IPS DF 6.9 (cell line): ENCODE results near the gene TTYH1.

Source experiments
- DNase-seq: peaks from one replicate; pipeline ENCODE4 v3.0.0-alpha.2; 2013; ENCODE audit warnings: low read depth, low spot score
- H3K27ac ChIP-seq: one replicate; pipeline ENCODE4 v1.5.1; 2013; ENCODE audit warnings: low read length, control low read depth
- H3K27me3 ChIP-seq: 2 replicates; pipeline ENCODE4 v1.6.1; 2013; ENCODE audit warnings: mild to moderate bottlenecking, low read length; ENCODE audit not compliant: control insufficient read depth, insufficient read depth
- H3K36me3 ChIP-seq: 2 replicates; pipeline ENCODE4 v1.6.1; 2013; ENCODE audit warnings: low read length; ENCODE audit not compliant: control insufficient read depth, insufficient read depth
- H3K4me1 ChIP-seq: 2 replicates; pipeline ENCODE4 v1.6.1; 2013; ENCODE audit warnings: low read length; ENCODE audit not compliant: control insufficient read depth, insufficient read depth
- H3K4me3 ChIP-seq: 2 replicates; pipeline ENCODE4 v1.5.1; 2013; ENCODE audit warnings: mild to moderate bottlenecking, low read length
- H3K9me3 ChIP-seq: 2 replicates; pipeline ENCODE4 v1.6.1; 2013; ENCODE audit warnings: low read length, inconsistent platforms; ENCODE audit not compliant: control insufficient read depth, insufficient read depth
- WGBS: extraction: QIAGEN DNeasy Blood & Tissue Kit; methylation state at CpG from one replicate; pipeline ENCODE4 v1.1.7; 2013; ENCODE audit warnings: mixed read lengths, missing lambda C conversion rate; ENCODE audit not compliant: insufficient read length, insufficient coverage; 5-methylcytosine and 5-hydroxymethylcytosine counted together

TTYH1 gene

DNA sequence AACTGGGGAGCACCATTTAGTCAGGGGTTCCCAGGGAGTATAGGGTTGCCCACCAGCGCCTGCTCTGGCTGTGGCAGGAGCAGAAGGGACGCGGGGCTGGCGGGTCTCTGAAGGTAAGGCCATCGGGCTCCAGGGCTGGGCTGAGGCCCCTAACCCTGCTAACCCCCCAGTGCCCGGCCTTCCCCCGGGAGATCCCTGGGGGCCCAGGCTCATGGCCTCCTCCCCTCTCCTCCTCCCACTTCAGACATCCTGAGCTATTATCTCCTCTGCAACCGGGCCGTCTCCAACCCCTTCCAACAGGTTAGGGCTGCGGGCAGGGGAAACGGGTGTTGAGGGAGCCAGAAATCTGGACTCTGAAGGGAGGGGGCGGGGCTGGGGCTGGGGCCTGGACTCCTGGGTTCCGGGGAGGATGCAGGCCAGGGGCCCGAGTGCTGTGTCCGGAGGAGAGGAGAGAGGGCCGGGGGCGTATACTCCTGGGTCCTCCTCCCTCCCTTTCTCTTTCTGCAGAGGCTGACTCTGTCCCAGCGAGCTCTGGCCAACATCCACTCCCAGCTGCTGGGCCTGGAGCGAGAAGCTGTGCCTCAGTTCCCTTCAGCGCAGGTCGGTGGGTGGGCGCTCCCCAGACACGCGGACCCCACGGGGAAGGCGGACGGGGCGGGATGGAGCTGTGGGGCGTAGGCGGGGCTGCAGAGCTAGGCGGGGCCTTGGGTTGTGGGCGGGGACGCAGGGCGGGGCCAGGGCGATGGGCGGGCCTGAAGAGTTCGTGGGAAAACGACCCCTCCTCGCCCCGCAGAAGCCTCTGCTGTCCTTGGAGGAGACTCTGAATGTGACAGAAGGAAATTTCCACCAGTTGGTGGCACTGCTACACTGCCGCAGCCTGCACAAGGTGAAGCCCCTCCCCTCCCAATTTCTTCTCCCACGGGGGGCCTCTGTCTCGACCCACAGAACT, 15.3 kb downstream of the TTYH1 start:
- H3K4me3 ChIP-seq, result peak overlapping the region; percentile 51; the same call in 1 of the 2 replicates

DNA sequence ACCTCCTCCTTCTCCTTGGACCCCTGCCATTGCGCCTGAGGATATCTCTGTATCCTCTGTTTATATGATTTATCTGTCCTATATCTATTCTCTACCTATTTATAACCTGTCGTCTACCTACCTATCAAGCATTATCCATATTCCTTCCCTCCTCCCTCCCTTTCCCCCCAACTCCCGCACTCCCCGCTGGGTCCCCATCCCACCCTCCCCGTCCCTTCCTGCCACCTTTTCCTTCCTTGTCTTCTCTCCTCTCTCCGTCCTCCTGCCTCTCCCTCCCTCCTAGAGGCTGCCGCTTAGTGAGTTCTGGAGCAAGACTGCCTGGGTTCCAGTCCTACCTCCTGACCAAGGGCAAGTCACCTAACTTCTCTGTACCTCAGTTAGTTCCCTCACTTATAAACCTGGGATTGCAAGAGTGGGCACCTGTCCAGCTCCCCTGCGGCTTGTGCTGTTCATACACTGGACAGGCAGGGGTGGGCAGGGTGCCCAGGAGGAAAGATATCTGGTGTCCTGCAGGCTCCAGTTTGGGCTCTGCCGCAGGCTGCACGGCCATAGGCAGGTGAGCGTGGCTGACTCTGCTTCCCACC, 16.1 kb downstream of the TTYH1 start:
- 100% methylated on average over 3 of the region's 11 CpGs for WGBS
- Histone ChIP-seq H3K27ac (no peak overlapping the region), H3K36me3 (no peaks in the 10 kb centered on the region), H3K4me1 (peaks cover 14% of the 10 kb centered on the region), H3K27me3 (no peaks in the 10 kb centered on the region), H3K4me3 (no peak overlapping the region), H3K9me3 (no peaks in the 10 kb centered on the region)
- no peak for DNase-seq

More for the DNA sequence above, 15.3 kb downstream of the TTYH1 start:
- no CpG with 5 or more reads among the region's 43 CpGs for WGBS
- no peak for DNase-seq
- Histone ChIP-seq H3K36me3 (no peaks in the 10 kb centered on the region), H3K9me3 (no peaks in the 10 kb centered on the region), H3K4me1 (peaks cover 7% of the 10 kb centered on the region), H3K27ac (no peak overlapping the region), H3K27me3 (no peaks in the 10 kb centered on the region)

DNA sequence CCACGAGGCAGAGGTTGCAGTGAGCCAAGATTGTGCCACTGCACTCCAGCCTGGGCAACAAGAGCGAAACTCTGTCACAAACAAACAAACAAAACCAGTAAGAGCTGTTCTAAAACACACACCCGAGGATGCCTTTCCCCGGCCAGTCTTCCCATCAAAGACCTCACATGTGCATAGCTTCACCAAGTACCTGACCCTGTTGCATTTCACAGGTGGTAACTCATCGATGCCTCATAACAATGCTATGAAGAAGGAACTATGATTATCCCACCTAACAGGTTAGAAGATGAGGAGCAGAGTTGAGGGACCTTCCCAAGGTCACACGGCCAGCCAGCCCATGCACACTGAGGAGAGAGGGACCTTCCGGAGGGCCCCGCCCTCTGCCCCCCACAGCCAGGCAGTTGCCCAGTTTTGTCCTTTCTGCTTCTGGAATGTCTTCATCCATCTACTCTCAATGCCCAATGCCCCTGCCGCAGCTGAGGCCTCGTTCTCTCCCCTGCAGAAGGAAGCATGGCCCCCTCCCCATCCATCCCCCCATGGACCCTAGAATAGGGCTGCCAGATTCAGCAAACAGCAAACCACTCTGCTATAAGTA, 17.0 kb downstream of the TTYH1 start:
- no peak for DNase-seq
- peaks cover 15% of the 10 kb centered on the region for H3K4me1 ChIP-seq
- no CpG with 5 or more reads among the region's 10 CpGs for WGBS
- no peak overlapping the region for H3K4me3 ChIP-seq
- no peaks in the 10 kb centered on the region for H3K9me3 ChIP-seq
- no peaks in the 10 kb centered on the region for H3K27me3 ChIP-seq
- no peak overlapping the region for H3K27ac ChIP-seq
- H3K36me3 ChIP-seq, result no peaks in the 10 kb centered on the region

GRCh38 chr19:54433697-54434096, 18.4 kb downstream of the TTYH1 start:
- no peak overlapping the region for H3K27ac ChIP-seq
- H3K27me3 ChIP-seq, result no peaks in the 10 kb centered on the region
- no peak overlapping the region for H3K4me3 ChIP-seq
- no peaks in the 10 kb centered on the region for H3K36me3 ChIP-seq
- peaks cover 15% of the 10 kb centered on the region for H3K4me1 ChIP-seq
- WGBS, result no CpG with 5 or more reads among the region's 5 CpGs
- no peaks in the 10 kb centered on the region for H3K9me3 ChIP-seq
- DNase-seq, result no peak

GRCh38 chr19:54434112-54434872, 19.0 kb downstream of the TTYH1 start:
- no CpG with 5 or more reads among the region's 23 CpGs for WGBS

DNA sequence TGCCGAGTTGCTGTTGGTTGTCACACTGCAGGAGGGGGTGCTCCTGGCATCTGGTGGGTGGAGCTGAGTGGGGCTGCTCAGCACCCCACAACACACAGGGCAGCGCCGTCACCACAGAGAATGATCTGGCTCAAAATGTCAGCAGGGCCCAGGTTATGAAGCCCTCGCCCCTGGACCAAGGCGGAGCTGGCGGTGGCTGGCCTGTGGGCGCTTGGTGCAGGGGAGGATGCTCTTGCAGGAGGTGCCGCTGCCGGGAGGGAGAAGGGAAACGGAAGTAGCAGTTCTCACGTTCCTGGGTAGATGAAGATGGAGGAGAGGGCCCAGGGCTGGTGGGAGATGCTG, 19.6 kb downstream of the TTYH1 start:
- no peak overlapping the region for H3K27ac ChIP-seq
- WGBS, result no CpG with 5 or more reads among the region's 11 CpGs
- no peaks in the 10 kb centered on the region for H3K27me3 ChIP-seq
- DNase-seq, result no peak
- H3K36me3 ChIP-seq, result no peaks in the 10 kb centered on the region
- H3K4me1 ChIP-seq, result peaks cover 15% of the 10 kb centered on the region
- no peak overlapping the region for H3K4me3 ChIP-seq
- no peaks in the 10 kb centered on the region for H3K9me3 ChIP-seq

More at GRCh38 chr19:54434112-54434872, 19.0 kb downstream of the TTYH1 start:
- no peak for DNase-seq
- Histone ChIP-seq H3K4me3 (no peak overlapping the region), H3K4me1 (peaks cover 15% of the 10 kb centered on the region), H3K9me3 (no peaks in the 10 kb centered on the region), H3K27me3 (no peaks in the 10 kb centered on the region), H3K36me3 (no peaks in the 10 kb centered on the region), H3K27ac (no peak overlapping the region)

DNA sequence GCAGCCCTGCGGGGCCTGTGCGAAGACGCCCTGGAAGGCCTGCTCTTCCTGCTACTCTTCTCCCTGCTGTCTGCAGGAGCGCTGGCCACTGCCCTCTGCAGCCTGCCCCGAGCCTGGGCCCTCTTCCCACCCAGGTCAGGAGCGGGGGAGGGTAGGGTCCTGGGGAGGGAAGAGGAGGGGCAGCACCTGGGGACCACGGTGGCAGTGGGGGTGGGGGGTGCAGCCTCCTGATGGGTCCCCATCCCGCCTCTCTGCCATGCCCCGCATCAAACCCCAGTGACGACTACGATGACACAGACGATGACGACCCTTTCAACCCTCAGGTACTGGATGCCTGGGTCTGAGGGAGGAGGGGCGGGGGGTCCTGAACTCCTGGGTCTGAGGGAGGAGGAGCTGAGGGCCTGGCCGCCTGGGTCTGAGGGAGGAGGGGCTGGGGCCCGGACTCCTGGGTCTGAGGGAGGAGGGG, 20.3 kb downstream of the TTYH1 start:
- H3K27me3 ChIP-seq, result no peaks in the 10 kb centered on the region
- H3K9me3 ChIP-seq, result no peaks in the 10 kb centered on the region
- WGBS, result no CpG with 5 or more reads among the region's 16 CpGs
- H3K36me3 ChIP-seq, result no peaks in the 10 kb centered on the region
- no peak overlapping the region for H3K4me3 ChIP-seq
- H3K27ac ChIP-seq, result no peak overlapping the region
- DNase-seq, result no peak
- H3K4me1 ChIP-seq, result peaks cover 13% of the 10 kb centered on the region

DNA sequence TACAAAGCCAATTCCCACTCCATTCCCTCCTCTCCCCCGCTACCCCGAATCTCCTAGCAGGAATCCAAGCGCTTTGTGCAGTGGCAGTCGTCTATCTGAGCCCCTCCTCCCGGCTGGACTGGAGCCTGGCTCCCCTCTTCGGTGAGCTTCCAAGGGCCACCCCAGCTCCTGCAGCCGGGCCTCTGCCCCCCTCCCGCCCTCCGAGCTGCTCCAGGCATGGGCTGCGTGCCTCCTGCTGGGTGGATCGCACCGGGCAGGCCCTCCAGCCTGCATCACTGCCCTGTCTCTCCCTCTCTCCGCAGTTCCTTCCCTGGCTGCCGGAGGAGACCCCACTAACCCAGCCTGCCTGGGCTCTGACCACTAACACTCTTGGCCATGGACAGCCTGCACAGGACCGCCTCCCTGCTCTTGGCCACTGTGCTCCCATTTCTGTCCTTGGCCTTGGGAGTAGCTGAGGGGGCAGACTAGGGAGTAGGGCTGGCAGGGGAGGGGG, 20.8 kb downstream of the TTYH1 start:
- Histone ChIP-seq H3K36me3 (no peaks in the 10 kb centered on the region), H3K27ac (no peak overlapping the region), H3K4me1 (peaks cover 13% of the 10 kb centered on the region), H3K27me3 (no peaks in the 10 kb centered on the region), H3K9me3 (no peaks in the 10 kb centered on the region), H3K4me3 (no peak overlapping the region)
- WGBS, result no CpG with 5 or more reads among the region's 15 CpGs
- DNase-seq, result no peak

DNA sequence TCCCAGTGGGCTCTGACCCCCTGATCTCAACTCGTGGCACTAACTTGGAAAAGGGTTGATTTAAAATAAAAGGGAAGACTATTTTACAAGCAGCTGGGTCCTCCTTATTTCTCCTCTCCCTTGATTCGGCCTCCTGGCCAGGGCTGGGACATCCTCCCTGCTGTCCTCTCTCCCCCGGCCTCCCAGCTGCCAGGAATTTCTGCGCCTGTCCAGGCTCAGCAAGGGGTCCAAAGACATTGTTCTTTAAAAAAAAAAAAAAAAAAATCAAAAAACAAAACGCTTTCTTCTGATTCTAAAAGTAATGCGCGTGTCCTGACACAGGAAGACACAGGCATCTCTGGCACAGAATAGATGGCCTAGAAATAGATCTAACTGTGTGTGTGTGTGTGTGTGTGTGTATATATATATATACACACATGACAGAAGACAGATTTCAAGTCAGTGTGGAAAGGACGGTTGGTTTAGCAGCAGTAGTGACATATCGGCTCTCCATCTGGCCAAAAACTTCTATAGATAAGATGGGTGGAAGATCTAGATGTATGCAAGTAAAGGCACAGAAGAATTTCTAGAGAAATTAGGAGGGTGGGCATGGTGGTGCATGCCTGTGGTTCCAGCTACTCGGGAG, 21.5 kb downstream of the TTYH1 start:
- no peak overlapping the region for H3K4me3 ChIP-seq
- DNase-seq, result no peak
- H3K36me3 ChIP-seq, result no peaks in the 10 kb centered on the region
- no peaks in the 10 kb centered on the region for H3K27me3 ChIP-seq
- H3K27ac ChIP-seq, result no peak overlapping the region
- H3K9me3 ChIP-seq, result no peaks in the 10 kb centered on the region
- no CpG with 5 or more reads among the region's 10 CpGs for whole genome bisulfite sequencing
- H3K4me1 ChIP-seq, result peaks cover 13% of the 10 kb centered on the region
